Measurements from ENCODE around the gene GAS2.

GRCh38 chr11:22723274-22723673, 56.9 kb downstream of the GAS2 start:
- TF ChIP-seq CTCF (IDR thresholded peaks at IDR 0.05) (no peak), POLR2A (IDR thresholded peaks at IDR 0.05) (no peak), POLR2AphosphoS5 (IDR thresholded peaks at IDR 0.05) (no peak)

Data from prostate gland (tissue), 2 donors.